Measurements from ENCODE around the gene PPP6R1.

Gene PPP6R1

GRCh38 chr19:55258476-55258827, 365 bp downstream of the PPP6R1 start:
- peak overlapping the region; percentile 99 for H3K27ac Mint-ChIP-seq
- H3K4me3 Mint-ChIP-seq = peak overlapping the region; percentile 74
- DNase-seq = peak; percentile 61
- peaks cover 4% of the 10 kb centered on the region for H3K27me3 Mint-ChIP-seq
- peaks cover 44% of the 10 kb centered on the region for H3K36me3 Mint-ChIP-seq
- H3K9me3 Mint-ChIP-seq = no peaks in the 10 kb centered on the region
- CTCF ChIA-PET = interaction anchor here (0.9 to 2.6 kb wide), 3 partner anchors 21 to 98 kb away, joined by 3 to 9 read pairs (median 6); partner anchors contain the start of genes HSPBP1 and KMT5C
- peaks cover 45% of the 10 kb centered on the region for H3K4me1 Mint-ChIP-seq

GRCh38 chr19:55257461-55258420, 1.1 kb downstream of the PPP6R1 start:
- CTCF ChIA-PET = interaction anchor here (1.2 kb wide), 1 partner anchor 34 kb away, joined by 3 read pairs; no protein-coding TSS in a partner anchor
- Mint-ChIP-seq H3K27ac (peak overlapping the region; percentile 99), H3K9me3 (no peaks in the 10 kb centered on the region), H3K4me3 (peak overlapping the region; percentile 99), H3K4me1 (peaks cover 52% of the 10 kb centered on the region), H3K27me3 (peaks cover 4% of the 10 kb centered on the region), H3K36me3 (peaks cover 46% of the 10 kb centered on the region)
- peak; percentile 42 for DNase-seq

DNA sequence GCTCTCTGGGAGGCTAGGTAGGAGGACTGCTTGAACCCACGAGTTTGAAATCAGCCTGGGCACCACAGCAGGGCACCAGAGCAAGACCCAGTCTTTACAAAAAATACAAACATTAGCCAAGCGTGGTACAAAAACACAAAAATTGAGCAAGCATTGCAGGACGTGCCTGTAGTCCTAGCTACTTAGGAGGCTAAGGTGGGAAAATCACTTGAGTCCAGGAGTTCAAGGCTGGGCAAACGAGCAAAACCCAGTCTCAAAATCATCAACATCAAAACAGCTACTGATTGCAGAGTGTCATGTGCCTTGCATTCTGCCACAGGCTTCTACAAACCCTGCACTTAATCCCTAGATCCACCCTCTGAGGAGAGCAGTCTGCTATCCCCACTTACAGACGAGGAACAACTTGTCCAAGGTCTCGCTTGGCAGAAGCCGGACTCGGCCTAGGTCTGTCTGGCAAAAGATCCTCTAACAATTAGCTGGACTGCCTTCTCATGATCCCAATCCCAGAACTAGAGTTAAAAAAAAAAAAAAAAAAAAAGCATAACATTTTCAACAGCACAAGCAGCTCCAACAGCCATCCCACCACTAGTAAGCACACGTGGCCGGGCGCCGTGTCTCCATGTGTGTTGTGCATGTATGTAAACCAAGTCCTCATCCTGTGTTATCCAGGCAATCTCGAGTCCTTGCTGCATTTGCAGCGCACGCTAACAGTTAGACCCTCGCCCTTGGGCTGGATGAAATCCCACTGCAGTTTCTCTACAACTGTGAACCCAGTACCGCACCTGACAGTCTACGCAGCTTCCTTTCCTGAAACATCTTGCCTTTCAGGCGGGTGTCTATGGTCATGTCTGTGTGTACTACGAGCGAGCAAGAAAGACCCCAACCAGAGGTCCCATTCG, 2.0 kb downstream of the PPP6R1 start:
- H3K4me1 Mint-ChIP-seq = peaks cover 61% of the 10 kb centered on the region
- H3K4me3 Mint-ChIP-seq = peak overlapping the region; percentile 99
- H3K9me3 Mint-ChIP-seq = no peaks in the 10 kb centered on the region
- no peak for DNase-seq
- peaks cover 43% of the 10 kb centered on the region for H3K36me3 Mint-ChIP-seq
- CTCF ChIA-PET = interaction anchor here (0.8 to 1.2 kb wide), 2 partner anchors 13 to 35 kb away, joined by 3 to 4 read pairs; no protein-coding TSS in a partner anchor
- peaks cover 4% of the 10 kb centered on the region for H3K27me3 Mint-ChIP-seq
- peak overlapping the region; percentile 99 for H3K27ac Mint-ChIP-seq

GRCh38 chr19:55255618-55256423, 3.0 kb downstream of the PPP6R1 start:
- H3K36me3 Mint-ChIP-seq = peaks cover 50% of the 10 kb centered on the region
- CTCF ChIA-PET = interaction anchor here (0.8 to 1.8 kb wide), 4 partner anchors 12 to 128 kb away, joined by 3 to 5 read pairs (median 4); partner anchors contain the start of gene TMEM238
- DNase-seq = peak; percentile 66
- H3K9me3 Mint-ChIP-seq = no peaks in the 10 kb centered on the region
- peak overlapping the region; percentile 99 for H3K4me3 Mint-ChIP-seq
- H3K27me3 Mint-ChIP-seq = peaks cover 4% of the 10 kb centered on the region
- H3K4me1 Mint-ChIP-seq = peaks cover 71% of the 10 kb centered on the region
- peak overlapping the region; percentile 99 for H3K27ac Mint-ChIP-seq

DNA sequence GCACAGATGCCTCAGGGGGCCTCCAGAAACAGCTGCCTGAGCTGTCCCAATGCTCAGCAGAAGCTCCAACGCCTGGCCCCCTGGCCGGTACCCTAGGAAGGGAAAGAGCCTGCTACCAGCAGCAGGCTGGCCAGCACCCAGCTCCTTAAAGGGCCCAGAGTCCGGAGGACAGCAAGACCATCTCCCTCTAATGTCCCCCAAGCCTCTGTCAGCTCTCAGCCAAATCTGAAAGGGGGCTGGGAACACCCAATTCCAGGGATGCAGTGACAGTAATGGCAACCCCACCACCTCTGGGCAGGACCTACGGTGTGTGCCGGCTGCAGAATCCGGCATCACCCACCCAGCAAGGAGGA, 4.2 kb downstream of the PPP6R1 start:
- Mint-ChIP-seq H3K4me3 (peak overlapping the region; percentile 99), H3K4me1 (peaks cover 68% of the 10 kb centered on the region), H3K9me3 (no peaks in the 10 kb centered on the region), H3K36me3 (peaks cover 52% of the 10 kb centered on the region), H3K27me3 (peaks cover 4% of the 10 kb centered on the region), H3K27ac (peak overlapping the region; percentile 99)
- no peak for DNase-seq
- CTCF ChIA-PET = interaction anchor here (0.9 to 1.8 kb wide), 5 partner anchors 12 to 249 kb away, joined by 3 to 5 read pairs (median 4); partner anchors contain the start of genes HSPBP1, KMT5C and TMEM238

GRCh38 chr19:55253842-55254624, 4.8 kb downstream of the PPP6R1 start:
- H3K4me1 Mint-ChIP-seq = peaks cover 67% of the 10 kb centered on the region
- H3K4me3 Mint-ChIP-seq = peak overlapping the region; percentile 99
- H3K9me3 Mint-ChIP-seq = no peaks in the 10 kb centered on the region
- DNase-seq = peak; percentile 79
- peak overlapping the region; percentile 99 for H3K27ac Mint-ChIP-seq
- peaks cover 4% of the 10 kb centered on the region for H3K27me3 Mint-ChIP-seq
- peaks cover 52% of the 10 kb centered on the region for H3K36me3 Mint-ChIP-seq
- CTCF ChIA-PET = interaction anchor here (0.9 to 1.8 kb wide), 7 partner anchors 12 to 250 kb away, joined by 3 to 5 read pairs (median 4); partner anchors contain the start of genes HSPBP1, KMT5C and TMEM238

GRCh38 chr19:55252760-55253663, 5.8 kb downstream of the PPP6R1 start:
- DNase-seq = no peak
- H3K27me3 Mint-ChIP-seq = peaks cover 3% of the 10 kb centered on the region
- CTCF ChIA-PET = interaction anchor here (1.0 to 1.7 kb wide), 2 partner anchors 49 to 165 kb away, joined by 3 to 5 read pairs; no protein-coding TSS in a partner anchor
- H3K4me1 Mint-ChIP-seq = peaks cover 76% of the 10 kb centered on the region
- peaks cover 55% of the 10 kb centered on the region for H3K36me3 Mint-ChIP-seq
- H3K27ac Mint-ChIP-seq = peak overlapping the region; percentile 99
- H3K9me3 Mint-ChIP-seq = no peaks in the 10 kb centered on the region
- peak overlapping the region; percentile 99 for H3K4me3 Mint-ChIP-seq

DNA sequence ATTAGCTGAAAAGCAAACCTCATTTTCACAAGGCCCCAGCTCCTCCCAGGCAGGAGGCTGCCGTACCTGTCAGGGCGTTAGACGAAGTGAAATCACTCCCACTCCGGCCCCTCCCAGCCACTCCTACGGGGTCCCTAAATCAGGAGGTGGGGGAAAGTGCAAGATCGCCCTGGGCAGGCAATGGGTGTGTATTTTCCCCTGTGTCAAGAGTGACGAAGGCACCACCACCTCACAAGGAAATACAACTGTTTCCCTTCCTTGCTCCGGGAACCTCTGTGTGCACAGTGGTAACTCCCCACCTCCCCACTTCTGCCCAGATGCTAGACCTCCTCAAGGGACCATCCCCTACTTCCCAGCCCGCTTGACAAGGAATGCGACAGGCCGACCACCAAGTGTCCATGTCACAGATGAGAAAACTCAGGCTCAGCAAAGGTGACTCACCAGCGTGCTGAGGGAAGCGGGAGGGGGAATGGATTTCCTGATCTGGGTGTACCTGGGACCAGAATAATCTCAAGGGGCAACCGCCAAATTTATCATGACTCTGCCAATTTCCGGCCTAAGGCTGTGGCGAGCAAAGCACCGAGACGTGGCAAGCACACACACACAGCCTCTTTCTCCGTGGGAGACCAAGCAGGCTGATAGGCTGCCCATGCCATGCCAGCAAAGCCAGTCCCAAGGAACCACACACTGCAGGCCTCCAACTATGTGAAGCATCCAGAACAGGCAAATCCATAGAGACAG, 7.3 kb downstream of the PPP6R1 start:
- Mint-ChIP-seq H3K27ac (peak overlapping the region; percentile 99), H3K4me1 (peaks cover 67% of the 10 kb centered on the region), H3K4me3 (peak overlapping the region; percentile 75), H3K27me3 (no peaks in the 10 kb centered on the region), H3K9me3 (no peaks in the 10 kb centered on the region), H3K36me3 (peaks cover 44% of the 10 kb centered on the region)
- CTCF ChIA-PET = interaction anchor here (0.6 kb wide), 1 partner anchor 46 kb away, joined by 3 read pairs; no protein-coding TSS in a partner anchor
- peak; percentile 57 for DNase-seq

GRCh38 chr19:55250262-55251036, 8.4 kb downstream of the PPP6R1 start:
- Mint-ChIP-seq H3K27ac (peak overlapping the region; percentile 99), H3K4me3 (peak overlapping the region; percentile 75), H3K4me1 (peaks cover 56% of the 10 kb centered on the region), H3K27me3 (no peaks in the 10 kb centered on the region), H3K36me3 (peaks cover 35% of the 10 kb centered on the region), H3K9me3 (no peaks in the 10 kb centered on the region)
- CTCF ChIA-PET = interaction anchor here (0.6 kb wide), 1 partner anchor 45 kb away, joined by 3 read pairs; no protein-coding TSS in a partner anchor
- no peak for DNase-seq

DNA sequence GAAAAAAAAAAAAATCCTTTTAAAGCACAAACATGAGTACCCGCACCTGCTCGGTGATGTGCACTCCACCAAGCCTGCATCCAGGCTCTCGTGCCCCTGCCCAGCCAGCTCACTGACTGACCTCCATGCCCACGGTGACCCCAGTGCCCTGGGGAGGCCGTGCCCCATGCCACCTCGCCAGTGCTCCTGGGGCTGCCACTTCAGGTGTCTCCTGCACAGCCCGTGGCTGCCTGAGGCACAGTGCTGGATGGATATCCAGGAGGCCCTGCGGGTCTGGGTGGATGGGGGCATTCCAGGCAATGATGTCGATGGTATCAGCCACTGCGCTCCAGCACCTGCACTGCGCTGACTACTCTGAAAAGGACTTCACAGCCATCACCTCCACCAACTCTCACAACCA, 9.0 kb downstream of the PPP6R1 start:
- Mint-ChIP-seq H3K27ac (no peak overlapping the region), H3K9me3 (no peaks in the 10 kb centered on the region), H3K4me3 (no peak overlapping the region), H3K27me3 (no peaks in the 10 kb centered on the region), H3K4me1 (peaks cover 53% of the 10 kb centered on the region), H3K36me3 (peaks cover 34% of the 10 kb centered on the region)
- CTCF ChIA-PET = no interaction called here
- DNase-seq = no peak

- Mint-ChIP-seq H3K4me1 (peaks cover 47% of the 10 kb centered on the region), H3K36me3 (peaks cover 30% of the 10 kb centered on the region), H3K9me3 (no peaks in the 10 kb centered on the region), H3K27me3 (no peaks in the 10 kb centered on the region), H3K4me3 (no peak overlapping the region), H3K27ac (peak overlapping the region; percentile 42)
- no peak for DNase-seq
- CTCF ChIA-PET = no interaction called here
These were observed 10.1 kb downstream of the PPP6R1 start for GRCh38 chr19:55248704-55249103.
